Right atrium auricular region (tissue), 2 donors: ENCODE data around the gene FSIP1. TPM values are rescaled to one million over a fixed set of nuclear protein-coding genes. Genes with fewer than 3 reads are reported as not detected.
A peak's percentile ranks its signal among the peaks of the same experiment; 100 is the strongest.

Source experiments
- DNase-seq: peaks from one replicate; pipeline ENCODE4 v3.0.0-alpha.2; 2019; ENCODE audit warnings: low spot score
- H3K27ac ChIP-seq, 2 donors: fragments of 200-600 bp; sonication (generic); 1 replicate in 1 of 2; 2 replicates in 1 of 2; pipeline ENCODE4 v1.5.1; 2016 to 2019
- H3K27me3 ChIP-seq, 2 donors: fragments of 200-600 bp; sonication (generic); one replicate each; pipeline versions ENCODE4 v1.5.1 to v1.6.0; 2017 to 2019
- H3K36me3 ChIP-seq: fragments of 200-600 bp; sonication (generic); one replicate; pipeline ENCODE4 v1.5.1; 2016
- H3K4me1 ChIP-seq, 2 donors: fragments of 200-600 bp; sonication (generic); one replicate each; pipeline versions ENCODE4 v1.5.1 to v1.6.0; 2017 to 2019
- H3K4me3 ChIP-seq, 2 donors: fragments of 200-600 bp; sonication (generic); 1 replicate in 1 of 2; 2 replicates in 1 of 2; pipeline ENCODE4 v1.5.1; 2017 to 2019; ENCODE audit warnings: mild to moderate bottlenecking in 1 of 2, moderate library complexity in 1 of 2
- H3K9me3 ChIP-seq, 2 donors: fragments of 200-600 bp; sonication (generic); one replicate each; pipeline ENCODE4 v1.5.1; 2019
- CTCF ChIP-seq, 2 donors: fragments of 200-600 bp; sonication (generic); IDR thresholded peaks; one replicate each; pipeline ENCODE4 v1.5.1; 2019; ENCODE audit warnings: antibody characterized with exemption in 2 of 2
- total RNA-seq, 2 donors: library from RNA; depleted of rRNA; stranded (reverse); fragments of >200 nt; gene quantifications; one replicate each; pipeline ENCODE4 v1.1.0, GENCODE V29; 2016

FSIP1 gene
- total RNA-seq, 2 donors from 2014 or later, result 0.24 TPM; not detected in 1

GRCh38 chr15:39584662-39585388, 197.8 kb downstream of the FSIP1 start:
- peaks cover 82% of the 10 kb centered on the region for H3K36me3 ChIP-seq

DNA sequence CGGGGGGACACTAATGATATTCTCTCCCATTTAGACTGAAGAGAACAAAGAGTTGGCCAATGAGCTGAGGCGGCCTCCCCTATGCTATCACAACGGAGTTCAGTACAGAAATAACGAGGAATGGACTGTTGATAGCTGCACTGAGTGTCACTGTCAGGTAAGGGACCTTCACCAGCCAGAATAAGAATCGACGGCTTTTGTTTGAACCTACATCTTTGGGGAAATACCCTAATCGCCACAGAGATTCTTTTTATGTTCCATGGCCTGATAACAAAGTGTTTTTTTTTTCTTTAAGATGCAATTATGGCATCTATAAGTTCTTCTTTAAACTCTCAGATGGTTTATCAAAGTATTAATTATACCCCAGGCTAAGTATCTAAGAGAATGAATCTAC, 198.4 kb downstream of the FSIP1 start:
- Histone ChIP-seq H3K27ac (peak overlapping the region in 1 of 2 donors; percentile 8), H3K36me3 (peaks cover 76% of the 10 kb centered on the region), H3K9me3 (no peaks in the 10 kb centered on the region), H3K4me1 (peaks cover 0 to 49% of the 10 kb centered on the region in 2 donors), H3K27me3 (no peaks in the 10 kb centered on the region), H3K4me3 (peak overlapping the region; percentile 57 to 61)
- no peak for TF ChIP-seq CTCF (IDR thresholded peaks at IDR 0.05)
- DNase-seq, result no peak

More at GRCh38 chr15:39584662-39585388, 197.8 kb downstream of the FSIP1 start:
- H3K4me3 ChIP-seq, result peak overlapping the region in 1 of 2 donors; percentile 61
- H3K9me3 ChIP-seq, result no peaks in the 10 kb centered on the region
- DNase-seq, result no peak
- TF ChIP-seq CTCF (IDR thresholded peaks at IDR 0.05), result no peak
- H3K4me1 ChIP-seq, result peaks cover 0 to 44% of the 10 kb centered on the region in 2 donors
- no peaks in the 10 kb centered on the region for H3K27me3 ChIP-seq
- no peak overlapping the region for H3K27ac ChIP-seq

GRCh38 chr15:39583596-39584265, 198.9 kb downstream of the FSIP1 start:
- Histone ChIP-seq H3K27ac (peak overlapping the region; percentile 8 to 13), H3K9me3 (no peaks in the 10 kb centered on the region), H3K27me3 (no peaks in the 10 kb centered on the region), H3K36me3 (peaks cover 71% of the 10 kb centered on the region), H3K4me3 (peak overlapping the region; percentile 57 to 61), H3K4me1 (peaks cover 0 to 52% of the 10 kb centered on the region in 2 donors)
- DNase-seq, result no peak
- TF ChIP-seq CTCF (IDR thresholded peaks at IDR 0.05), result no peak

- H3K36me3 ChIP-seq, result peaks cover 64% of the 10 kb centered on the region
- peak overlapping the region; percentile 57 to 61 for H3K4me3 ChIP-seq
- peak; percentile 33 to 52 for TF ChIP-seq CTCF (IDR thresholded peaks at IDR 0.05)
- no peak for DNase-seq
- H3K27me3 ChIP-seq, result no peaks in the 10 kb centered on the region
- H3K27ac ChIP-seq, result peak overlapping the region; percentile 86 to 89
- H3K4me1 ChIP-seq, result peaks cover 0 to 52% of the 10 kb centered on the region in 2 donors
- no peaks in the 10 kb centered on the region for H3K9me3 ChIP-seq
Observed at GRCh38 chr15:39582977-39583595, 199.6 kb downstream of the FSIP1 start.

- peak overlapping the region; percentile 57 to 61 for H3K4me3 ChIP-seq
- no peak for DNase-seq
- peak overlapping the region; percentile 86 to 89 for H3K27ac ChIP-seq
- H3K36me3 ChIP-seq, result peaks cover 58% of the 10 kb centered on the region
- H3K27me3 ChIP-seq, result no peaks in the 10 kb centered on the region
- TF ChIP-seq CTCF (IDR thresholded peaks at IDR 0.05), result no peak
- no peaks in the 10 kb centered on the region for H3K9me3 ChIP-seq
- H3K4me1 ChIP-seq, result peaks cover 0 to 52% of the 10 kb centered on the region in 2 donors
Observed at GRCh38 chr15:39582286-39582976, 200.2 kb downstream of the FSIP1 start.
